Measurements from ENCODE around the gene GON4L.

DNA sequence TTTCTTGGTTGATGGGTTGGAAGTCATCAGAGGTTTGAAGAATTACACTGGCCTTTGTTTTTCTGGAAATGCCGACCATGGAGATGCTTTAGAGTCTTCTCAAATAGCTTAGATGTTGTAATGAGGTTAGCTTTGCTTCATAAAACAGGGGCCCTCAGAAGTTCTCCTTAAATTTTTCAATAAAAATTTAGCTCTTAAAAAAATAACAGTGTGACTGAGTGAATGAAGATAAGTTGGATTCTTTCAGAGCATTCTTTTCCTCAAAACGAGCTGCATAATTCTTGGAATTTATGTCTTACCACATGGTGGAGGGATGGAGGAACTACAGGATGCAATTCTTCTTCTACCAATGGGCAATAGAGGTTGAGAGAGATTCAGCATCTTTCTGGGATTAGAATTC is 25.8 kb upstream of the GON4L start:
- TF ChIP-seq POLR2A (IDR thresholded peaks at IDR 0.05) = no peak
- TF ChIP-seq, protein P1, sequence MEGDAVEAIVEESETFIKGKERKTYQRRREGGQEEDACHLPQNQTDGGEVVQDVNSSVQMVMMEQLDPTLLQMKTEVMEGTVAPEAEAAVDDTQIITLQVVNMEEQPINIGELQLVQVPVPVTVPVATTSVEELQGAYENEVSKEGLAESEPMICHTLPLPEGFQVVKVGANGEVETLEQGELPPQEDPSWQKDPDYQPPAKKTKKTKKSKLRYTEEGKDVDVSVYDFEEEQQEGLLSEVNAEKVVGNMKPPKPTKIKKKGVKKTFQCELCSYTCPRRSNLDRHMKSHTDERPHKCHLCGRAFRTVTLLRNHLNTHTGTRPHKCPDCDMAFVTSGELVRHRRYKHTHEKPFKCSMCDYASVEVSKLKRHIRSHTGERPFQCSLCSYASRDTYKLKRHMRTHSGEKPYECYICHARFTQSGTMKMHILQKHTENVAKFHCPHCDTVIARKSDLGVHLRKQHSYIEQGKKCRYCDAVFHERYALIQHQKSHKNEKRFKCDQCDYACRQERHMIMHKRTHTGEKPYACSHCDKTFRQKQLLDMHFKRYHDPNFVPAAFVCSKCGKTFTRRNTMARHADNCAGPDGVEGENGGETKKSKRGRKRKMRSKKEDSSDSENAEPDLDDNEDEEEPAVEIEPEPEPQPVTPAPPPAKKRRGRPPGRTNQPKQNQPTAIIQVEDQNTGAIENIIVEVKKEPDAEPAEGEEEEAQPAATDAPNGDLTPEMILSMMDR (IDR thresholded peaks at IDR 0.05) = no peak

Data from esophagus squamous epithelium (tissue), 4 donors.